Spleen (tissue), 13 donors: ENCODE measurements around the gene WDR54. TPM values are rescaled to one million over a fixed set of nuclear protein-coding genes. Genes with fewer than 3 reads are reported as not detected.
A peak's percentile ranks its signal among the peaks of the same experiment; 100 is the strongest.

ENCODE experiments used
- DNase-seq: peaks from one replicate; pipeline ENCODE4 v3.0.0-alpha.2; 2020
- H3K27ac ChIP-seq, 8 donors: fragments of 200-600 bp; sonication (generic) in 7 of 8; 1 replicate in 4 of 8; 2 replicates in 4 of 8; pipeline versions ENCODE4 v1.5.0 to v1.8.0; 2016 to 2021; ENCODE audit warnings: inconsistent platforms in 4 of 8, mild to moderate bottlenecking in 4 of 8, moderate library complexity in 1 of 8
- H3K27me3 ChIP-seq, 7 donors: fragments of 200-600 bp; sonication (generic) in 6 of 7; replicated peaks in 1 of 7; 1 replicate in 4 of 7; 2 replicates in 3 of 7; pipeline versions ENCODE4 v1.5.0 to v1.8.0; 2016 to 2021; ENCODE audit warnings: inconsistent platforms in 3 of 7, mild to moderate bottlenecking in 1 of 7
- H3K36me3 ChIP-seq, 6 donors: fragments of 200-600 bp; sonication (generic) in 5 of 6; 1 replicate in 4 of 6; 2 replicates in 2 of 6; pipeline versions ENCODE4 v1.5.0 to v1.8.0; 2016 to 2021; ENCODE audit warnings: inconsistent platforms in 2 of 6
- H3K4me1 ChIP-seq, 6 donors: fragments of 200-600 bp; sonication (generic) in 5 of 6; 1 replicate in 3 of 6; 2 replicates in 3 of 6; pipeline versions ENCODE4 v1.5.0 to v1.8.0; 2016 to 2021; ENCODE audit warnings: inconsistent platforms in 3 of 6
- H3K4me3 ChIP-seq, 8 donors: fragments of 200-600 bp; sonication (generic) in 7 of 8; 1 replicate in 4 of 8; 2 replicates in 4 of 8; pipeline versions ENCODE4 v1.5.0 to v1.8.0; 2016 to 2021; ENCODE audit warnings: inconsistent platforms in 4 of 8, mild to moderate bottlenecking in 4 of 8, moderate library complexity in 2 of 8
- H3K9me3 ChIP-seq, 8 donors: fragments of 200-600 bp; sonication (generic) in 7 of 8; 1 replicate in 4 of 8; 2 replicates in 4 of 8; pipeline versions ENCODE4 v1.5.0 to v1.8.0; 2016 to 2021; ENCODE audit warnings: inconsistent platforms in 4 of 8
- POLR2A ChIP-seq, 3 donors: fragments of 450-650 bp; IDR thresholded peaks; one replicate each; pipeline ENCODE4 v1.5.1; 2017; ENCODE audit warnings: antibody characterized with exemption in 3 of 3, mild to moderate bottlenecking in 1 of 3
- POLR2AphosphoS5 ChIP-seq, 3 donors: sonication (generic); formaldehyde crosslinking; IDR thresholded peaks; one replicate each; pipeline ENCODE4 v1.5.1; 2017; ENCODE audit warnings: antibody characterized with exemption in 3 of 3
- WGBS, 5 donors: extraction: QIAGEN DNeasy Blood & Tissue Kit in 3 of 5; methylation state at CpG; one replicate each; pipeline versions ENCODE4 v1.1.5 to v1.1.7; 2013 to 2018; 5-methylcytosine and 5-hydroxymethylcytosine counted together
- intact Hi-C: fragments of 100-400 bp; cut with DNase I; formaldehyde crosslinking; loops from one replicate; pipeline ENCODE4 v1.15.0; 2023; ENCODE audit warnings: low total_unique reads
- long read RNA-seq, 2 donors: transcript quantifications; one replicate each; lab custom pipeline, GENCODE V29; 2026
- polyA plus RNA-seq, 3 donors: library from polyadenylated mRNA; stranded (reverse); fragments of 200-250 nt; gene quantifications; one replicate each; pipeline ENCODE4 v1.2.1, GENCODE V29; 2013
- total RNA-seq, 7 donors: library from RNA; depleted of rRNA in 3 of 7; stranded (reverse); fragments of >200 nt in 3 of 7; fragmentation: NEBNext Ultra II Directional in 4 of 7; extraction: Animal tissue kit (Norgen Biotek cat#: 25700) in 4 of 7; gene quantifications; one replicate each; pipeline versions ENCODE4 v1.1.0 to v1.2.1, GENCODE V29; 2016 to 2021
- TF ChIP-seq, protein P1 (sequence below), 11 experiments: fragments of 200-600 bp in 7 of 11; fragments of 450-650 bp in 4 of 11; sonication (generic) in 4 of 11; IDR thresholded peaks in 8 of 11; conservative IDR thresholded peaks in 3 of 11; 1 replicate in 7 of 11; 2 replicates in 4 of 11; pipeline versions ENCODE4 v1.4.0 to v1.8.0; 2016 to 2021; ENCODE audit warnings: antibody characterized with exemption in 11 of 11, inconsistent platforms in 4 of 11, mild to moderate bottlenecking in 1 of 11
- donor health status: healthy with polysubstance abuse.
- donor health status: DM: no; HTN: no; CAD: no; lungs with moderate emphysema.
- donor health status: DM: no; HTN: no; CAD: no.
- donor health status: Bipolar disorder and iron deficiency.
- donor health status: healthy.
- donor health status: DM: no; HTN: no; CAD: no.
- donor health status: DM: yes; HTN: yes; CAD: no.

Gene WDR54, protein sequence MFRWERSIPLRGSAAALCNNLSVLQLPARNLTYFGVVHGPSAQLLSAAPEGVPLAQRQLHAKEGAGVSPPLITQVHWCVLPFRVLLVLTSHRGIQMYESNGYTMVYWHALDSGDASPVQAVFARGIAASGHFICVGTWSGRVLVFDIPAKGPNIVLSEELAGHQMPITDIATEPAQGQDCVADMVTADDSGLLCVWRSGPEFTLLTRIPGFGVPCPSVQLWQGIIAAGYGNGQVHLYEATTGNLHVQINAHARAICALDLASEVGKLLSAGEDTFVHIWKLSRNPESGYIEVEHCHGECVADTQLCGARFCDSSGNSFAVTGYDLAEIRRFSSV
- total RNA-seq (10 to 100 TPM; 15.1 to 24.3 (median 17.9) TPM), polyA plus RNA-seq (10 to 100 TPM; 23.7 to 26.0 (median 24.4) TPM)
- long read RNA-seq, donor 1, transcript WDR54-201 (10 exons, 1,147 nt): major isoform, 10 of 13 reads
- long read RNA-seq, donor 1, partial matches to known transcripts: 0 of 13 reads
- long read RNA-seq, donor 1, other reads (novel, unspliced or antisense): 0 of 13 reads
- long read RNA-seq, donor 2, partial matches to known transcripts: 0 of 4 reads
- long read RNA-seq, donor 2, other reads (novel, unspliced or antisense): 0 of 4 reads

DNA sequence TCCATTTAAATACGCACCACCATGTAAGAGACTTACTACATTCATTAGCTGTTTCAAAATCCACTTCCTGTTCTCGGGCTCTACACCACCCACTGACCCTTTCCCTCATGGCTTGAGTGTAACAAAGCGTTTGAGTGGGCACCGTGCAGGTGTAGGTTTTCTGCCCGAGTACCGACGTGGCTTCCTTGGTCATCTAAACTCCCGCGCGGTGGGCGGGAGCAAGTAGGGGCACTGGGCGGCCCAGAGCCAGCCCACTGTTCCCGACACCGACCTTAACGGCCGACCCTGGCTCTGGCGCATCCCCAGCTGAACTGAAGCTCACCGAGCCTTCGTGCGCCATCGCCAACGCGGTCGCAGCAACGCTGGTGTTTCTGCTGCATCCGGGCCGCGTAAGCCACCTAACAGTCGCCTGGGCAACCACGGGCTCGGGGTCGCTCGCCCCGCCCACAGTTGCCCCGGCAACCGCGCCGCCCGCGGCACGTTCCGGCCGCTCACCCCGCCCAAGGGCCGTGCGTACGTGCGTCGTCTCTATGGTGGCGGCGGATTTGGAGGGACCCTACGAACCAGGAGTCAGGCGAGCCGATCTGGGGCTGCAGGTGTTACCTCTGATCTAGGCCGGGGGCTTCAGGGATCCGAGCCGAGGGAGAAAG is at the start of gene WDR54, which contains the start of gene C2orf81:
Gene WDR54 (plus strand): TSS at position 510 of the 650 bp plus-strand sequence. CDS start 424 bp downstream, outside the sequence.
Gene C2orf81 (minus strand): TSS at position 399 of the 650 bp plus-strand sequence. CDS start 59 bp downstream, at position 340.
- H3K4me3 ChIP-seq: peak within 1 kb of the TSS; percentile 47 to 90 (median 77)
- TF ChIP-seq POLR2A (IDR thresholded peaks at IDR 0.05) (peak in 2 of 3 donors; percentile 11 to 70), POLR2AphosphoS5 (IDR thresholded peaks at IDR 0.05) (peak; percentile 91 to 94 (median 93))
- TF ChIP-seq, protein P1, sequence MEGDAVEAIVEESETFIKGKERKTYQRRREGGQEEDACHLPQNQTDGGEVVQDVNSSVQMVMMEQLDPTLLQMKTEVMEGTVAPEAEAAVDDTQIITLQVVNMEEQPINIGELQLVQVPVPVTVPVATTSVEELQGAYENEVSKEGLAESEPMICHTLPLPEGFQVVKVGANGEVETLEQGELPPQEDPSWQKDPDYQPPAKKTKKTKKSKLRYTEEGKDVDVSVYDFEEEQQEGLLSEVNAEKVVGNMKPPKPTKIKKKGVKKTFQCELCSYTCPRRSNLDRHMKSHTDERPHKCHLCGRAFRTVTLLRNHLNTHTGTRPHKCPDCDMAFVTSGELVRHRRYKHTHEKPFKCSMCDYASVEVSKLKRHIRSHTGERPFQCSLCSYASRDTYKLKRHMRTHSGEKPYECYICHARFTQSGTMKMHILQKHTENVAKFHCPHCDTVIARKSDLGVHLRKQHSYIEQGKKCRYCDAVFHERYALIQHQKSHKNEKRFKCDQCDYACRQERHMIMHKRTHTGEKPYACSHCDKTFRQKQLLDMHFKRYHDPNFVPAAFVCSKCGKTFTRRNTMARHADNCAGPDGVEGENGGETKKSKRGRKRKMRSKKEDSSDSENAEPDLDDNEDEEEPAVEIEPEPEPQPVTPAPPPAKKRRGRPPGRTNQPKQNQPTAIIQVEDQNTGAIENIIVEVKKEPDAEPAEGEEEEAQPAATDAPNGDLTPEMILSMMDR (IDR thresholded peaks at IDR 0.05 in 8 of 11, conservative IDR thresholded peaks at IDR 0.05 in 3 of 11): peak in 1 of 11 experiments; percentile 21
- 0% methylated on average over 43 to 57 of the region's 57 CpGs for WGBS, 5 donors
- H3K27ac ChIP-seq: peak within 1 kb of the TSS; percentile 32 to 94 (median 85)
- peaks cover 0 to 20% (median 3%) of the 10 kb centered on the region in 6 donors for H3K36me3 ChIP-seq
- no peaks in the 10 kb centered on the region for H3K9me3 ChIP-seq
- no peaks in the 10 kb centered on the region for H3K27me3 ChIP-seq
- peak; percentile 98 for DNase-seq
- intact Hi-C loops: no loop called here
- peaks cover 11 to 62% (median 35%) of the 10 kb centered on the region in 6 donors for H3K4me1 ChIP-seq

DNA sequence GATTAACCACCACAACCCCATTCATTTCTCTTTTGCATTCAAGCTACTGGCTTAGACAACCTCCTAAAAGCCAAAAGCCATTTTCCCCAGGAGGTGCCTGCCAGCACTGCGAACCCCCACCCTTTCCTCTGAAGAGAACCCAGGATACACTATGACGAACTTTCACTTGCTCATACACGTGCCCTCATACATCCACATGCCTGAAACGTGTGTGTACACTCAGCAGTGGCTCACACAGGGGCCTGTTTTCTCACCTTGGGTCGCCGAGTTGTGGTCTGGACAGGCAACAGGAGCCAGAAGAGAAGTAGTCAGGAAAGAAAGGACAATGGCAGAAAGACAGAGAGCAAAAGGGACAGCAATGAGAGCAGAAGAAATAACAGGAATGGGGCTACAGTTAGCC is 48.9 kb upstream of the WDR54 start:
- WGBS, 5 donors: 84 to 96% (median 93%) methylated on average over 6 of the region's 6 CpGs
- intact Hi-C loops: no loop called here
- TF ChIP-seq, protein P1 (IDR thresholded peaks at IDR 0.05 in 8 of 11, conservative IDR thresholded peaks at IDR 0.05 in 3 of 11): no peak
- TF ChIP-seq POLR2AphosphoS5 (IDR thresholded peaks at IDR 0.05): no peak
- peaks cover 0 to 26% (median 5%) of the 10 kb centered on the region in 6 donors for H3K4me1 ChIP-seq
- H3K27me3 ChIP-seq: no peaks in the 10 kb centered on the region
- DNase-seq: no peak
- H3K9me3 ChIP-seq: no peaks in the 10 kb centered on the region
- H3K27ac ChIP-seq: no peak overlapping the region
- H3K36me3 ChIP-seq: peaks cover 6 to 95% (median 61%) of the 10 kb centered on the region in 6 donors
- no peak overlapping the region for H3K4me3 ChIP-seq

DNA sequence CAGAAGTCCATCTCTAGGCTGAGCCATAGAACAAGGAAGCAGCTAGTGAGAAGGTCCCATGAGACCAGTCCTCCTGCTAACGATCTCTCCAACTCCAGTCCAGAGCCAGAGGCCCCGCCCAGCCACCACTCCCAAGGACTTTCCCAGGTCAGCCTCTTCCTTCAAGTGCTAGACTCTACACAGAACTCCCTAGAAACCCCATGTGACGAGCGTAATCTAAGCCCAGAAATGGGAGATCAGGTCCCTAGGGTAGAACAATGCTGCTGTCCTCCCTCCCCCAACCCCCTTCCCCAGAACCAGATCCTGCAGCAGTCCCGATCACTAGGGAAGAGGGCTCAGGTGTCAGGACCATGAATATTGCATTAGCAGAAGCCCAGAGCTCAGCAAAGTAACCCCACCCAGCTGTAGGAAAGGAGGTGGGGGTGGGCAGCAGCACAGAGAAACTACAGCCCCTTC is 48.3 kb upstream of the WDR54 start:
- H3K36me3 ChIP-seq: peaks cover 6 to 95% (median 60%) of the 10 kb centered on the region in 6 donors
- TF ChIP-seq POLR2AphosphoS5 (IDR thresholded peaks at IDR 0.05) (no peak), POLR2A (IDR thresholded peaks at IDR 0.05) (no peak)
- no peaks in the 10 kb centered on the region for H3K27me3 ChIP-seq
- 78 to 94% (median 82%) methylated on average over 5 of the region's 5 CpGs for WGBS, 5 donors
- DNase-seq: no peak
- no peaks in the 10 kb centered on the region for H3K9me3 ChIP-seq
- intact Hi-C loops: no loop called here
- peaks cover 0 to 26% (median 6%) of the 10 kb centered on the region in 6 donors for H3K4me1 ChIP-seq
- no peak overlapping the region for H3K4me3 ChIP-seq
- H3K27ac ChIP-seq: no peak overlapping the region

DNA sequence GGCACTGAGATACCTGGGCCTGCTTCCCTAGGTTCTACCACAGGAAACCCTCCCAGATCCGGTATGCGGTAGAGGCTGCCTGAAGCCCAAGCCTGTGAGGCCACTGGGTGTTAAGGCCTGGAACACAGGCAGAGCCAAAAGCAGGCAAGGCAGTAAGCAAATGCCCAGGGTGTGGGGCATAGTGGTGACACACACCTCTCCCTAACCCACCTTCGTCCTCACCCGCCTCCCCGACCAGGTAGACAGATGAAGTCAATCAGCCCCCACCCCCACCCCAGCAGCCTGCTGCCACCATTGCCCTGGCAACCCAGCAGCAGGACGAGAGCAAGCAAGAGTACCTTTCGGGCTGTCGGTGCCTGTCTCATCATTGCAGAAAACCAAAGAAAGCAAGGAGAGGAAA is 47.5 kb upstream of the WDR54 start:
- H3K27me3 ChIP-seq: no peaks in the 10 kb centered on the region
- 86 to 95% (median 91%) methylated on average over 6 to 8 of the region's 8 CpGs for WGBS, 5 donors
- no peak for TF ChIP-seq POLR2A (IDR thresholded peaks at IDR 0.05)
- TF ChIP-seq, protein P1 (IDR thresholded peaks at IDR 0.05 in 8 of 11, conservative IDR thresholded peaks at IDR 0.05 in 3 of 11): no peak
- TF ChIP-seq POLR2AphosphoS5 (IDR thresholded peaks at IDR 0.05): no peak
- H3K27ac ChIP-seq: no peak overlapping the region
- no peak overlapping the region for H3K4me3 ChIP-seq
- H3K9me3 ChIP-seq: no peaks in the 10 kb centered on the region
- peaks cover 0 to 33% (median 11%) of the 10 kb centered on the region in 6 donors for H3K4me1 ChIP-seq
- no peak for DNase-seq
- intact Hi-C loops: no loop called here
- peaks cover 6 to 90% (median 52%) of the 10 kb centered on the region in 6 donors for H3K36me3 ChIP-seq
